Posterior vena cava (tissue), 2 donors: ENCODE measurements around the gene TRMT11. TPM values are rescaled to one million over a fixed set of nuclear protein-coding genes. Genes with fewer than 3 reads are reported as not detected.
A peak's percentile ranks its signal among the peaks of the same experiment; 100 is the strongest.
"Not testable (repeated sequence)": the region's sequence is repeated elsewhere in the genome, so short reads cannot be mapped to it uniquely, and the experiment has no call there.

ENCODE experiments used
- DNase-seq: peaks from one replicate; pipeline ENCODE4 v3.0.0-alpha.2; 2020; ENCODE audit warnings: low spot score
- intact Hi-C, 2 donors: fragments of 100-400 bp; cut with DNase I; formaldehyde crosslinking; loops; one replicate each; pipeline versions ENCODE4 v1.14.1 to v1.14.2; 2022 to 2023
- total RNA-seq, 2 donors: library from RNA; stranded (reverse); fragmentation: NEBNext Ultra II Directional; extraction: Animal tissue kit (Norgen Biotek cat#: 25700); gene quantifications; one replicate each; pipeline ENCODE4 v1.2.1, GENCODE V29; 2021
- donor health status: DM: yes; HTN: yes; CAD: no.
- donor health status: DM: yes; HTN: yes; CAD: no.

TRMT11 gene
- total RNA-seq, 2 donors from 2014 or later, result 19.8 to 22.4 TPM

GRCh38 chr6:125954735-125955339, 31.5 kb upstream of the TRMT11 start:
- intact Hi-C loops, result loop anchor here in 1 of 2 donors (5.0 kb wide), 1 partner anchor 173 kb away; no protein-coding TSS in a partner anchor

DNA sequence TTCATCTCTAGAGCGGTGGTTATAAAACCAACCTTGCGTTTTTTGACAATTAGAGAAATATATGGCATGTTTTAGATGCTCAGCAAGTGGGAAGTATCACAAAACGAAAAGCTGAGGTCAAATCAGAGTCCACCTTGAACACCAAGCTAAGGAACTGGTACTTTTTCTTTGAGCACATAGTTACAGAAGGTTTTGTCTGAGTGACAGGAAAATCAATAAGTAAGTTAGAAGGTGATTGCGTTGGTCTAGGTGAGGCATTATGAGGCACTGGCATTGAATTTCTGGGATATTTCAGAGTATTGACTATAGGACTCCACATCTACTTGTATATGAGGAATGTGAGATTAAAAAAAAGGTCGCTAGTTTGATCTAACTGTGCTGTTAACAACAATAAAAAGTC, 30.4 kb upstream of the TRMT11 start:
- intact Hi-C loops, result loop anchor here in 1 of 2 donors (5.0 kb wide), 1 partner anchor 174 kb away; no protein-coding TSS in a partner anchor
- no peak for DNase-seq

More at GRCh38 chr6:125954735-125955339, 31.5 kb upstream of the TRMT11 start:
- DNase-seq, result no peak

GRCh38 chr6:125956506-125957390, 29.6 kb upstream of the TRMT11 start, which contains the start of gene HINT3:
HINT3 (plus strand) TSS chr6:125956770; CDS start chr6:125956978, 208 bp downstream.
- peak; percentile 100 for DNase-seq
- intact Hi-C loops, result loop anchor here in 1 of 2 donors (5.0 kb wide), 1 partner anchor 174 kb away; no protein-coding TSS in a partner anchor

- no peak for DNase-seq
- intact Hi-C loops, result loop anchor here in 1 of 2 donors (5.0 kb wide), 1 partner anchor 175 kb away; no protein-coding TSS in a partner anchor
These were observed 29.0 kb upstream of the TRMT11 start for GRCh38 chr6:125957391-125957693.

DNA sequence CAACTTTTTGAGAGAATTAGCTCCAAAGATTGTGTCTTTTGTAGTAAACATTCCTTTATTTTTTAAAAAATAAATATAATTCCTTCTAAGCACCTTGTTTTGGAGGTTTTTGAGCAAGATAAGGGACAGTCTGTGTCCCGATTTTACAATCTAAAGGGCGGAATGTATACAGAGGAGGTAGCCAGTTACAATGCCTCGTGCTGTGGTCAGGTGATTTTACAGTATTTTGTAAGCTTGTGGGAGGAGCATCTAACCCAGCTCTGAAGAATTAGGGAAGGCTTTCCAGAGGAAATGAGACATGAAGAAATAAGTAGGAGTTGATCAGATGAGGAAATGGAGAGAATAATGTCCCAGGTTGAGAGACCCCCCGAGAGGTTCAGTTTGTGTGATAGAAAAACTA, 28.5 kb upstream of the TRMT11 start:
- no peak for DNase-seq

GRCh38 chr6:125959041-125959440, 27.3 kb upstream of the TRMT11 start:
- intact Hi-C loops, result loop anchor here in 1 of 2 donors (5.0 kb wide), 1 partner anchor 177 kb away; no protein-coding TSS in a partner anchor
- no peak for DNase-seq

More for the DNA sequence above, 28.5 kb upstream of the TRMT11 start:
- intact Hi-C loops, result loop anchor here in 1 of 2 donors (5.0 kb wide), 1 partner anchor 176 kb away; no protein-coding TSS in a partner anchor

DNA sequence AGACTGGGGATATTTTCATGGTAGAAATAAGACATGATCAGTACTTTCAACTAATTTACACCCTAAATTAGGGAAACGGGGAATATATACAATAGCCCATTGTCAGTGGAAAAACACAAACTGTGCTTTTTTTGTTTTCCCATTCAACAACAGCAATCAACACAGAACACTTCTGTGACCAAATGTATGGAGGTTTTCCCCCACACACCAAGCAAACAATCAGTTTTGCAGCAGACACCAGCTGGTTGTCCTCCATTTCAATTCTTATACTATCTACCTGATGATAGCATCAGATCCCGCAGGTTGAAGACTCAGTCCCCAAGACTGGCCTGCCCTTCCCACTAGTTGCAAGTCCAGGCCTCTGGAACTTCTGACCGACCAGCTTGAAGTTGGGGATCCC, 25.2 kb upstream of the TRMT11 start:
- intact Hi-C loops, result no loop called here
- DNase-seq, result no peak

DNA sequence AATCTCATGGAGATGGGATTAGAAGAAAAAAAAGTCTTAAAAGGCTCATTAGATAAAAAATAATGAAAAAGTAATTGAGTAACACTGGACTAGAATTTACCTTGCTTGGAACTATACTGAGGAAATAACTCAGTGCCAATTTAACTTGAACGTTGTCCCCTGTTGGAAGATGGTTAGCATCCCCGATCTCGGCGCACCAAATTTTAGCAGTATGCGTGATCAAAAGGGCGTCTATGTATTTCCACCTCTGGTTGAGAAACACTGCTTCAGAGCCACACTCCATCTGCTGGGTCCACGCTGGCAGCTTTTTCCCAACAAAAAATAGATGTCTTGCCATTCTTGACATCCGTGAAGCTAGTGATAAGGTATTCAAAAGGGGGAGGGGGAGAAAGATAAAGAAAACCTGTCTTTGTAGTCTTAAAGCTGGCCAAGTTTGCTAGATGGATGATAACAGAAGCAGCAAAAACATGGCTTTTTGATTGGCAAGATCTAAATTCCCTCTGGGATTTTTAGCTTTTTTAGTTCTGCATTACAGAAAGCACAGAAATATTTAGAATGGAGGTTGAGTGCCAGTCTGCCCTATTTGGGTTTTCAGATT, 23.3 kb upstream of the TRMT11 start:
- DNase-seq, result no peak
- intact Hi-C loops, result no loop called here

DNA sequence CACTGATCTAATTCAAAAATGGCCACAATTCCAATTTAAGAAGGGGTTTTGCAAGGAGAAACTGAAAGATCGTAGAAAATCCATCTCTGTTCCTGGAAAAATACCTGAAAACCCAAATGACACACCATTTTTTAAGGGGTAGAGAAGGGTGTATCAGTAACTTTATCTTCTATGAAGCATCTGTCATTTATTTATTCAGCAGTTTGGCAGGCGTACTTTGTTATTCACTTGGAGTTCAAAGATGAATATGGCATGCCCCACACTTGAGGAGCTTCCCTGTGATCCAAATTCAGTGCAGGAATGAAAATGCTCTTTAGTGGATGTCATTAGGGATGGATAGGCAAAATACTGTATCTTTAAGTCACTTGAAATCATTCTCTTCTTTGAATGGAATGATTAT, 22.5 kb upstream of the TRMT11 start:
- intact Hi-C loops, result no loop called here
- DNase-seq, result no peak

- no peak for DNase-seq
These were observed 19.8 kb upstream of the TRMT11 start for GRCh38 chr6:125966569-125966968.

DNA sequence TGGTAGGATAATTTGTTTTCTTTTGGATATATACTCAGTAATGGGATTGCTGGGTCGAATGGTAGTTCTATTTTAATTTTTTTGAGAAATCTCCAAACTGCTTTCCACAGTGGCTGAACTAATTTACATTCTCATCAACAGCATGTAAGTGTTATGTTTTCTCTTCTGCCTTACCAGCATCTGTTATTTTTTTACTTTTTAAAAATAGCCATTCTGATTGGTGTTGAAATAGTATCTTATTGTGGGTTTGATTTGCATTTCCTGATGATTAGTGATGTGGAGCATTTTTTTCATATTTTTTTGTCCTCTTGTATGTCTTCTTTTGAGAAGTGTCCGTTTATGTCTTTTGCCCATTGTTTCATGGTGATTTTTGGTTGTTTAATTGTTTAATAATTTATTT, 17.8 kb upstream of the TRMT11 start:
- intact Hi-C loops, result no loop called here
- DNase-seq, result no peak

More at GRCh38 chr6:125966569-125966968, 19.8 kb upstream of the TRMT11 start:
- intact Hi-C loops, result no loop called here

DNA sequence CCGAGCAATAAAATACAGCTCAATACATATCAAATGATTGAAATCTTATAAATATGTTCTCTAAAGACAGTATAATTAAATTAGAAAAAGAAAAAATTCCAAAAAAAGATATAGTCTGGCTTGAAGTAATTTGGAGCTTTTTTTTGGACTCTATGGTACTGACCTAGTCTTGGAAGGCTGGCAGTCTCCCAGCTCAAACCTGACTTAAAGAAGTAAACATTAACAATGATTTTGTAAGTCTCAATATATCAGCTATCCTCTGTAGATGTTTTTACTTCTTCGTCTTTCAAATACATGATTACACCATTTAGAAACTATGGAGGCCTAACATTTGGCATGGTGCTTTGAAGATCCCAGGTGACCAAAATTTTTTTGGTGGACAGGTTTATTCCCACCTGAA, 15.6 kb upstream of the TRMT11 start:
- no peak for DNase-seq
- intact Hi-C loops, result loop anchor here in 1 of 2 donors (5.0 kb wide), 1 partner anchor 658 kb away; no protein-coding TSS in a partner anchor

DNA sequence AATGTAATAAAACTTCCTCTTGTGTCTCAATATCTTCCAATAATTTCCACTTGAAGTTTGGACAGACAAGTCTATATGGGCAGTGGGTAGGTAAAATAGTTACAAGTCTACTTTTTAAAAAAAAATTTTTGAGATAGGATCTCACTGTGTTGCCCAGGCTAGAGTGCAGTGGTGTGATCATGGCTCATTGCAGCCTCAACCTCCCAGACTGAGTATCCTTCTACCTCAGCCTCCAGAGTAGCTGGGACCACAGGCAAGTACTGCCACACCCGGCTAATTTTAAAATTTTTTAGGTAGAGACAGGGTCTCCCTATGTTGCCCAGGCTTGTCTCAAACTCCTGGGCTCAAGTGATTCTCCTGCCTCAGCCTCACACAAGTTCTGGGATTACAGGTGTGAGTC, 13.9 kb upstream of the TRMT11 start:
- intact Hi-C loops, result loop anchor here in 1 of 2 donors (5.0 kb wide), 1 partner anchor 660 kb away; no protein-coding TSS in a partner anchor
- not testable (repeated sequence) for DNase-seq

- intact Hi-C loops, result loop anchor here in 1 of 2 donors (5.0 kb wide), 1 partner anchor 662 kb away; no protein-coding TSS in a partner anchor
- no peak for DNase-seq
These were observed 12.0 kb upstream of the TRMT11 start for GRCh38 chr6:125974214-125974866.

- intact Hi-C loops, result no loop called here
- no peak for DNase-seq
These were observed 7.2 kb upstream of the TRMT11 start for GRCh38 chr6:125979101-125979500.

DNA sequence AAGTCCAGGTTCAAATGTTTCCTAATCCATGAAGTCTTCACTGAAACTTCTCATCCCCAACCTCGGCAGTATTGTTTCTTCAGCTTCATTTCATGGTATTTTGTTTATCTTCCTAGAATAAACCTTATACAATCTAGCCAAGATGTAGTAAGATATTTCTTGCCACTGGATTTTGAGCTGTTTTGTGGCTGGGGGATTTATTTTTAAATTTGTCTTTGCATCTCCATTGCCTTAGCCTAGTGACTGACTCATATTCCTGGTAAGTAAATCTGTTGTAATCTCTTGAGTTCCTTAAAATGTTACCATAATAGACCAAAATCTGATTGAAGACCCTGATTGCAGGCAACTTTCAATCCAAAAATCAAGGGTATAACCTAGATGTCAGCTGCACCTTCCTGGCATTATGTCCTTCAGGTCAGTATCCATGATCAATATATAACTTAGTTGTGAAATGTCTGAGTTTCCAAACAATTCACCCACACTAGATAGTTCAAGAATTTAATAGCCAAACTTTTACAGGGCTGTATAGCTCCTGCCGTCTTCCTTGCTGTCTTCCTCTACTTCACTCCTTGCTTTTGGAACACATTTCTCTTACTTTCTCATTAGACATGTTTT, 4.7 kb upstream of the TRMT11 start:
- intact Hi-C loops, result no loop called here
- DNase-seq, result no peak

DNA sequence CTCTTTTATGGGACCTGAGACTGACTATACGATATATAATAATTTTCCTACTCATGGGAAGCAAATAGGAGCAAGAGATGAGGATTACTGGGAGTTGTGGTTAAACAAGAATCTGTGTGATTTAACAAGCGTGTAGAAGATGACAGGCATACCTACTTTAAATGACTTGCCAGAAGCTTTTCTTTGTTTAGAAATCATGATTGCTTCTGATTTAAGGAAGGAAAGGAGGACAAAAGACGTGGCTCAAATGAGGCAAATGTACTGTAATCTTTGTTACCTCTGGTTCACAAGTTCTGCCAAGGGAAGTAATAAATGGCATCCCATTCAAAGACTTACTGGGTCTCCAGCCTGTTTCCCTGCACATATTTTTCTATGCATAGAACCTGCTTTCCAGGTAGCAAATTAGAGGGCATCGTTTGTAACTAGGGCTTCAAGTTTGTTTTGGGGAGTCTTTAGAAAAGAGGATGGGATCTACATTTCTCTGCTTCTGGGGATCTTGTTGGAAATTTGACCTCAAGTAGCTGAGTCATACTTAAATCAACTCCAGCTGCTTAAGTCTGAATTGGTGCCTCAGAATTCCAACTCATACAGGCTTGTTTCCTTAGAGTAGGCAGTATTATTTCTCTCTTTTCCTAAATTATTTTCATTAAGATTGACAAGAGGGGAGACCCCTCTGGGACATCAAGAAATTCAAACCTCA, 2.9 kb upstream of the TRMT11 start:
- no peak for DNase-seq
- intact Hi-C loops, result no loop called here

DNA sequence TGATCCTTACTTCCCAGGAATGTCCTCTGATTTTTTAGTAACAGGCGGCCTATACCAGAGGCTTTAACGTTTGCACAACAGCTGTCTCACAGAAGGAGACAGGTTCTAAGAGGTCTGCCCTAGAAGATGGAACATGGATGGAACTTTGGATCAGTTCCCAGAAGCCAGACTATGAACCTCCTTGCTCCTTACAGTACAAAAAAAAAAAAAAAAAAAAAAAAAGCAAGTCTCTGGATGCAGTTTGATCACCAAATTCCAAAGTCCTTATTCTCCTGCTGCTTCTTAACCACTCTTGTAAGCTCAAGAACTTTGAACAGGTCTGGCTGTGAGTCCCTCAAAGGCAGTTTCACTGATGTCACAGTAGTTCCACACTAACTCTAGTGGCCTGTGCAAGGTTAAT, 2.0 kb upstream of the TRMT11 start:
- no peak for DNase-seq
- intact Hi-C loops, result no loop called here
